Neural progenitor cell (in vitro differentiated cells): ENCODE measurements around the gene RIT1. TPM values are rescaled to one million over a fixed set of nuclear protein-coding genes. Genes with fewer than 3 reads are reported as not detected.

Experiments used
- DNase-seq: peaks from one replicate; pipeline ENCODE4 v3.0.0-alpha.2; 2016; ENCODE audit warnings: low spot score
- H2AFZ ChIP-seq: fragments of 200-600 bp; sonication (generic); replicated peaks from 2 replicates; pipeline ENCODE4 v1.6.1; 2016; ENCODE audit warnings: antibody characterized with exemption
- H3F3A ChIP-seq: fragments of 200-600 bp; sonication (generic); 2 replicates; pipeline ENCODE4 v1.6.1; 2016; ENCODE audit warnings: antibody characterized with exemption, low read depth
- H3K27ac ChIP-seq: fragments of 200-600 bp; sonication (generic); 2 replicates; pipeline ENCODE4 v1.5.1; 2016; ENCODE audit warnings: mild to moderate bottlenecking
- H3K27me3 ChIP-seq: fragments of 200-600 bp; sonication (generic); 2 replicates; pipeline ENCODE4 v1.6.1; 2016; ENCODE audit warnings: mild to moderate bottlenecking, moderate library complexity
- H3K36me3 ChIP-seq: fragments of 200-600 bp; sonication (generic); 2 replicates; pipeline ENCODE4 v1.5.1; 2016
- H3K4me1 ChIP-seq: fragments of 200-600 bp; sonication (generic); 2 replicates; pipeline ENCODE4 v1.6.1; 2016; ENCODE audit warnings: mixed run types
- H3K4me2 ChIP-seq: fragments of 200-600 bp; sonication (generic); 2 replicates; pipeline ENCODE4 v1.6.1; 2016
- H3K4me3 ChIP-seq: fragments of 200-600 bp; sonication (generic); 2 replicates; pipeline ENCODE4 v1.5.1; 2016
- H3K79me2 ChIP-seq: fragments of 200-600 bp; sonication (generic); 2 replicates; pipeline ENCODE4 v1.6.1; 2016; ENCODE audit warnings: low read depth
- H3K9ac ChIP-seq: fragments of 200-600 bp; sonication (generic); 2 replicates; pipeline ENCODE4 v1.6.1; 2016
- H3K9me3 ChIP-seq: fragments of 200-600 bp; sonication (generic); 2 replicates; pipeline ENCODE4 v1.5.1; 2016; ENCODE audit warnings: low read depth
- H4K20me1 ChIP-seq: fragments of 200-600 bp; sonication (generic); 2 replicates; pipeline ENCODE4 v1.6.1; 2016; ENCODE audit warnings: low read depth
- H3K27ac Mint-ChIP-seq: 3 replicates; pipeline ENCODE4 v1.8.0; 2021; ENCODE audit warnings: mixed read lengths
- H3K27me3 Mint-ChIP-seq: 2 replicates; pipeline ENCODE4 v1.8.0; 2022; ENCODE audit warnings: low read depth, mild to moderate bottlenecking, inconsistent platforms, moderate library complexity, mixed read lengths; ENCODE audit not compliant: insufficient read depth
- H3K36me3 Mint-ChIP-seq: 3 replicates; pipeline ENCODE4 v1.8.0; 2021; ENCODE audit warnings: mixed read lengths
- H3K4me1 Mint-ChIP-seq: 3 replicates; pipeline ENCODE4 v1.8.0; 2021; ENCODE audit warnings: mixed read lengths
- H3K4me3 Mint-ChIP-seq: 3 replicates; pipeline ENCODE4 v1.8.0; 2021; ENCODE audit warnings: mild to moderate bottlenecking, moderate library complexity, mixed read lengths
- H3K9me3 Mint-ChIP-seq: 3 replicates; pipeline ENCODE4 v1.8.0; 2020; ENCODE audit warnings: mixed read lengths
- EZH2 ChIP-seq: fragments of 200-600 bp; sonication (generic); IDR thresholded peaks from 2 replicates; pipeline ENCODE4 v1.6.1; 2017; ENCODE audit warnings: antibody characterized with exemption, mild to moderate bottlenecking, moderate library complexity
- EZH2phosphoT487 ChIP-seq: fragments of 200-600 bp; sonication (generic); IDR thresholded peaks from 2 replicates; pipeline ENCODE4 v1.6.1; 2017; ENCODE audit warnings: antibody characterized with exemption
- total RNA-seq: library from RNA; depleted of rRNA; stranded (reverse); fragments of >200 nt; gene quantifications from 2 replicates; pipeline ENCODE4 v1.2.3, GENCODE V29; 2015; ENCODE audit warnings: low replicate concordance
- TF ChIP-seq, protein P1 (sequence below): fragments of 200-600 bp; sonication (generic); IDR thresholded peaks from 2 replicates; pipeline ENCODE4 v1.5.1; 2017; ENCODE audit warnings: antibody characterized with exemption, mild to moderate bottlenecking

RIT1 gene
- total RNA-seq = 41.5 and 51.3 TPM in 2 replicates

- peak; percentile 95 for DNase-seq
- peak within 1 kb of the TSS; percentile 39 for H3K9ac ChIP-seq
- H2AFZ ChIP-seq = peak within 1 kb of the TSS; percentile 66
- peak within 1 kb of the TSS; percentile 95 for H3K4me3 Mint-ChIP-seq
- peaks cover 17% of the 10 kb centered on the region for H3K4me1 Mint-ChIP-seq
- peak within 1 kb of the TSS; percentile 87 for H3K4me3 ChIP-seq
- H3K27ac ChIP-seq = peak within 1 kb of the TSS; percentile 51
- H3K27me3 Mint-ChIP-seq = peaks cover 4% of the 10 kb centered on the region
- H3K9me3 ChIP-seq = no peaks in the 10 kb centered on the region
- H3K79me2 ChIP-seq = peaks cover 28% of the 10 kb centered on the region
- peak within 1 kb of the TSS; percentile 81 for H3K27ac Mint-ChIP-seq
- H3K36me3 Mint-ChIP-seq = peaks cover 21% of the 10 kb centered on the region
- H3K9me3 Mint-ChIP-seq = no peaks in the 10 kb centered on the region
- TF ChIP-seq, protein P1, sequence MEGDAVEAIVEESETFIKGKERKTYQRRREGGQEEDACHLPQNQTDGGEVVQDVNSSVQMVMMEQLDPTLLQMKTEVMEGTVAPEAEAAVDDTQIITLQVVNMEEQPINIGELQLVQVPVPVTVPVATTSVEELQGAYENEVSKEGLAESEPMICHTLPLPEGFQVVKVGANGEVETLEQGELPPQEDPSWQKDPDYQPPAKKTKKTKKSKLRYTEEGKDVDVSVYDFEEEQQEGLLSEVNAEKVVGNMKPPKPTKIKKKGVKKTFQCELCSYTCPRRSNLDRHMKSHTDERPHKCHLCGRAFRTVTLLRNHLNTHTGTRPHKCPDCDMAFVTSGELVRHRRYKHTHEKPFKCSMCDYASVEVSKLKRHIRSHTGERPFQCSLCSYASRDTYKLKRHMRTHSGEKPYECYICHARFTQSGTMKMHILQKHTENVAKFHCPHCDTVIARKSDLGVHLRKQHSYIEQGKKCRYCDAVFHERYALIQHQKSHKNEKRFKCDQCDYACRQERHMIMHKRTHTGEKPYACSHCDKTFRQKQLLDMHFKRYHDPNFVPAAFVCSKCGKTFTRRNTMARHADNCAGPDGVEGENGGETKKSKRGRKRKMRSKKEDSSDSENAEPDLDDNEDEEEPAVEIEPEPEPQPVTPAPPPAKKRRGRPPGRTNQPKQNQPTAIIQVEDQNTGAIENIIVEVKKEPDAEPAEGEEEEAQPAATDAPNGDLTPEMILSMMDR = peak; percentile 3
- TF ChIP-seq EZH2 = no peak
- TF ChIP-seq EZH2phosphoT487 = no peak
- peaks cover 10% of the 10 kb centered on the region for H3K36me3 ChIP-seq
- H3K4me2 ChIP-seq = peak within 1 kb of the TSS; percentile 84
- no peaks in the 10 kb centered on the region for H3K4me1 ChIP-seq
- peaks cover 59% of the 10 kb centered on the region for H3F3A ChIP-seq
- H4K20me1 ChIP-seq = no peaks in the 10 kb centered on the region
- no peaks in the 10 kb centered on the region for H3K27me3 ChIP-seq
These were observed at the start of gene RIT1 for GRCh38 chr1:155911156-155912055. RIT1 (minus strand) TSS chr1:155911349; CDS start chr1:155910761, 588 bp downstream.

GRCh38 chr1:155960081-155960745, 49.1 kb upstream of the RIT1 start:
- Mint-ChIP-seq H3K4me3 (no peak overlapping the region), H3K27ac (no peak overlapping the region)
- H3K4me2 ChIP-seq = no peak overlapping the region

DNA sequence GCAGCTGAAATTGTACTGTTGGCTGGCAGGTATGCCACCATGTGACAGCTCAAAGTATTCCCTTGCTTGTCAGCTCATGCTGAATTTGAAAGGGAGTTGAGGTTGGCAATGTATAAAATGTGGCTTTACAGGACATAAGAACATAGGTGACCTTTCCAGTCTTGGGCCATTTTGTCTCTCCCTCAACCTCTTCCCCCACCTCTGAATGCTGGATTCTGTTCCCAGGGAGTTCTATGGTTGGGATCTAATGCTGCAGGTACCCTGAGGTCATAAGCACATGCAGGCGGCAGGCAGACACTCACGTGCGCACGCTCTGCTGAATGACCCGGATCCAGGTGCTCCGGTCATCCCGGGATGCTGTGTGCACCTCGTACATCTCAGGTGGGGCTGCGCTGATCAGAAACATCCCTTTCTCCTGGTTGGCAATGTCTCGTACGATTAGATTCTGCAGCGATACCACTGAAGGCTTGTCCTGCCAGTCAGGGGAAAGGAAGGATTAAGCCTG, 46.3 kb upstream of the RIT1 start:
- H4K20me1 ChIP-seq = peaks cover 7% of the 10 kb centered on the region
- H3K4me2 ChIP-seq = no peak overlapping the region
- H3K79me2 ChIP-seq = no peaks in the 10 kb centered on the region
- H3K36me3 Mint-ChIP-seq = peaks cover 26% of the 10 kb centered on the region
- H3K4me3 Mint-ChIP-seq = no peak overlapping the region
- H3K27me3 Mint-ChIP-seq = peaks cover under 1% of the 10 kb centered on the region
- no peak overlapping the region for H3K27ac Mint-ChIP-seq
- H3K9ac ChIP-seq = no peak overlapping the region
- H3K4me3 ChIP-seq = no peak overlapping the region
- H3K4me1 ChIP-seq = no peaks in the 10 kb centered on the region
- H3K36me3 ChIP-seq = peaks cover 9% of the 10 kb centered on the region
- no peak overlapping the region for H3K27ac ChIP-seq
- no peak overlapping the region for H2AFZ ChIP-seq
- H3K9me3 ChIP-seq = no peaks in the 10 kb centered on the region
- no peaks in the 10 kb centered on the region for H3K27me3 ChIP-seq
- TF ChIP-seq EZH2 (no peak), EZH2phosphoT487 (no peak)
- TF ChIP-seq, protein P1 = no peak
- H3F3A ChIP-seq = no peaks in the 10 kb centered on the region
- H3K9me3 Mint-ChIP-seq = no peaks in the 10 kb centered on the region
- no peak for DNase-seq
- no peaks in the 10 kb centered on the region for H3K4me1 Mint-ChIP-seq

More at GRCh38 chr1:155960081-155960745, 49.1 kb upstream of the RIT1 start:
- Histone ChIP-seq H3K36me3 (peaks cover 1% of the 10 kb centered on the region), H2AFZ (no peak overlapping the region), H3K4me1 (no peaks in the 10 kb centered on the region), H3K9ac (no peak overlapping the region), H3K27me3 (no peaks in the 10 kb centered on the region), H3F3A (no peaks in the 10 kb centered on the region), H4K20me1 (peaks cover 13% of the 10 kb centered on the region), H3K4me3 (no peak overlapping the region), H3K9me3 (no peaks in the 10 kb centered on the region), H3K27ac (no peak overlapping the region), H3K79me2 (peaks cover 4% of the 10 kb centered on the region)
- H3K27me3 Mint-ChIP-seq = peaks cover 2% of the 10 kb centered on the region
- no peaks in the 10 kb centered on the region for H3K4me1 Mint-ChIP-seq
- H3K9me3 Mint-ChIP-seq = no peaks in the 10 kb centered on the region
- TF ChIP-seq EZH2 = no peak
- TF ChIP-seq, protein P1 = no peak
- TF ChIP-seq EZH2phosphoT487 = no peak
- H3K36me3 Mint-ChIP-seq = peaks cover 22% of the 10 kb centered on the region
- no peak for DNase-seq
